WTC11 (cell line): ENCODE data around the gene GRK2. TPM values are rescaled to one million over a fixed set of nuclear protein-coding genes. Genes with fewer than 3 reads are reported as not detected.

Experiments used
- total RNA-seq: library from RNA; stranded (reverse); gene quantifications from 3 replicates; pipeline ENCODE4 v1.2.3, GENCODE V29; 2021

GRK2 gene
- total RNA-seq, 1 experiment from 2014 or later: 68.1 TPM

Other genes starting within 250 kb of the GRK2 start
- 4.6 to 7.3 TPM (median 7.1 TPM) in 3 replicates for gene SYT12, start 243.3 kb upstream of the GRK2 start, total RNA-seq
- gene RHOD, start 209.6 kb upstream of the GRK2 start, total RNA-seq: 13.1 to 16.3 TPM (median 15.9 TPM) in 3 replicates
- gene KDM2A, start 147.2 kb upstream of the GRK2 start, total RNA-seq: 54.0 to 58.0 TPM (median 54.3 TPM) in 3 replicates
- gene ANKRD13D, start 22.8 kb downstream of the GRK2 start, total RNA-seq: 36.8 to 55.5 TPM (median 42.4 TPM) in 3 replicates
- gene SSH3, start 37.1 kb downstream of the GRK2 start, total RNA-seq: 34.8 to 43.4 TPM (median 42.3 TPM) in 3 replicates
- gene POLD4, start 87.1 kb downstream of the GRK2 start, total RNA-seq: 30.3 to 38.3 TPM (median 37.7 TPM) in 3 replicates
- 0.48 to 0.92 TPM (median 0.92 TPM) in 3 replicates for gene CLCF1, start 107.1 kb downstream of the GRK2 start, total RNA-seq
- gene RAD9A, start 125.5 kb downstream of the GRK2 start, total RNA-seq: 25.7 to 45.5 TPM (median 26.7 TPM) in 3 replicates
- 220 to 222 TPM (median 221 TPM) in 3 replicates for gene PPP1CA, start 135.4 kb downstream of the GRK2 start, total RNA-seq
- 0.72 to 1.0 TPM (median 0.96 TPM) in 3 replicates for gene TBC1D10C, start 137.6 kb downstream of the GRK2 start, total RNA-seq
- gene CARNS1, start 149.2 kb downstream of the GRK2 start, total RNA-seq: 1.3 to 2.6 TPM (median 2.4 TPM) in 3 replicates
- gene RPS6KB2, start 162.0 kb downstream of the GRK2 start, total RNA-seq: 44.3 to 54.7 TPM (median 50.2 TPM) in 3 replicates
- gene PTPRCAP, start 171.2 kb downstream of the GRK2 start, total RNA-seq: 3.5 to 4.0 TPM (median 3.6 TPM) in 3 replicates
- 100 to 109 TPM (median 102 TPM) in 3 replicates for gene CORO1B, start 177.0 kb downstream of the GRK2 start, total RNA-seq
- gene GPR152, start 186.3 kb downstream of the GRK2 start, total RNA-seq: not detected in 3 replicates
- 0.09 to 0.23 TPM in 2 of 3 replicates, not detected in the other for gene CABP4, start 188.9 kb downstream of the GRK2 start, total RNA-seq
- 55.6 to 61.1 TPM (median 59.6 TPM) in 3 replicates for gene TMEM134, start 202.8 kb downstream of the GRK2 start, total RNA-seq
- gene AIP, start 216.6 kb downstream of the GRK2 start, total RNA-seq: 32.8 to 42.1 TPM (median 40.0 TPM) in 3 replicates
- 51.3 to 55.4 TPM (median 51.8 TPM) in 3 replicates for gene PITPNM1, start 238.9 kb downstream of the GRK2 start, total RNA-seq
- gene CDK2AP2, start 241.7 kb downstream of the GRK2 start, total RNA-seq: 47.6 to 53.1 TPM (median 52.5 TPM) in 3 replicates